Measurements from ENCODE around the gene TOGARAM2.

The TOGARAM2 gene

GRCh38 chr2:28995765-28996750 is 15.0 kb downstream of the TOGARAM2 start:
- TF ChIP-seq TAF1 (IDR thresholded peaks at IDR 0.05; ENCODE audit: low read depth, low read length) = no peak
- TF ChIP-seq POLR2AphosphoS5 (IDR thresholded peaks at IDR 0.05; ENCODE audit: low read depth, low read length) = no peak
- TF ChIP-seq POLR2A (IDR thresholded peaks at IDR 0.05; ENCODE audit: low read depth, low read length) = no peak
- no peak for TF ChIP-seq POU2F2 (IDR thresholded peaks at IDR 0.05; ENCODE audit: low read depth, low read length)
- no peak for TF ChIP-seq SPI1 (IDR thresholded peaks at IDR 0.05; ENCODE audit: low read depth, low read length)
- no peak for TF ChIP-seq PAX5 (IDR thresholded peaks at IDR 0.05; ENCODE audit: insufficient read depth, low read length, severe bottlenecking)
- FAIRE-seq (no peak), DNase-seq (ENCODE audit: insufficient read length, low spot score) (no peak)

- DNase-seq (ENCODE audit: insufficient read length, low spot score) (no peak), FAIRE-seq (no peak)
- TF ChIP-seq PAX5 (IDR thresholded peaks at IDR 0.05; ENCODE audit: insufficient read depth, low read length, severe bottlenecking) = no peak
These were observed 16.2 kb downstream of the TOGARAM2 start for GRCh38 chr2:28997237-28997846.

- no peak for TF ChIP-seq SPI1 (IDR thresholded peaks at IDR 0.05; ENCODE audit: low read depth, low read length)
- FAIRE-seq (no peak), DNase-seq (ENCODE audit: insufficient read length, low spot score) (no peak)
These were observed 17.0 kb downstream of the TOGARAM2 start for GRCh38 chr2:28997847-28998735.

GRCh38 chr2:29000481-29000880 is 19.4 kb downstream of the TOGARAM2 start:
- DNase-seq (ENCODE audit: insufficient read length, low spot score) (peak; percentile 79), FAIRE-seq (peak; percentile 86)
- no peak for TF ChIP-seq POLR2A (IDR thresholded peaks at IDR 0.05; ENCODE audit: low read depth, low read length)
- TF ChIP-seq SPI1 (IDR thresholded peaks at IDR 0.05; ENCODE audit: low read depth, low read length) = peak; percentile 99
- no peak for TF ChIP-seq POLR2AphosphoS5 (IDR thresholded peaks at IDR 0.05; ENCODE audit: low read depth, low read length)

GRCh38 chr2:29000956-29001355 is 19.9 kb downstream of the TOGARAM2 start:
- DNase-seq (ENCODE audit: insufficient read length, low spot score) = no peak
- TF ChIP-seq TAF1 (IDR thresholded peaks at IDR 0.05; ENCODE audit: low read depth, low read length) (no peak), POLR2A (IDR thresholded peaks at IDR 0.05; ENCODE audit: low read depth, low read length) (no peak), SPI1 (IDR thresholded peaks at IDR 0.05; ENCODE audit: low read depth, low read length) (no peak), POU2F2 (IDR thresholded peaks at IDR 0.05; ENCODE audit: low read depth, low read length) (no peak), PAX5 (IDR thresholded peaks at IDR 0.05; ENCODE audit: insufficient read depth, low read length, severe bottlenecking) (no peak), POLR2AphosphoS5 (IDR thresholded peaks at IDR 0.05; ENCODE audit: low read depth, low read length) (no peak)
- FAIRE-seq = no peak

GRCh38 chr2:29001806-29002205 is 20.7 kb downstream of the TOGARAM2 start:
- DNase-seq (ENCODE audit: insufficient read length, low spot score) (no peak), FAIRE-seq (no peak)
- TF ChIP-seq SPI1 (IDR thresholded peaks at IDR 0.05; ENCODE audit: low read depth, low read length) (no peak), POLR2A (IDR thresholded peaks at IDR 0.05; ENCODE audit: low read depth, low read length) (no peak), POLR2AphosphoS5 (IDR thresholded peaks at IDR 0.05; ENCODE audit: low read depth, low read length) (no peak), POU2F2 (IDR thresholded peaks at IDR 0.05; ENCODE audit: low read depth, low read length) (no peak), TAF1 (IDR thresholded peaks at IDR 0.05; ENCODE audit: low read depth, low read length) (no peak), PAX5 (IDR thresholded peaks at IDR 0.05; ENCODE audit: insufficient read depth, low read length, severe bottlenecking) (no peak)

- DNase-seq (ENCODE audit: insufficient read length, low spot score) = no peak
- no peak for TF ChIP-seq POLR2A (IDR thresholded peaks at IDR 0.05; ENCODE audit: low read depth, low read length)
- no peak for TF ChIP-seq SPI1 (IDR thresholded peaks at IDR 0.05; ENCODE audit: low read depth, low read length)
- TF ChIP-seq POU2F2 (IDR thresholded peaks at IDR 0.05; ENCODE audit: low read depth, low read length) = no peak
- no peak for TF ChIP-seq PAX5 (IDR thresholded peaks at IDR 0.05; ENCODE audit: insufficient read depth, low read length, severe bottlenecking)
- TF ChIP-seq TAF1 (IDR thresholded peaks at IDR 0.05; ENCODE audit: low read depth, low read length) = no peak
- TF ChIP-seq POLR2AphosphoS5 (IDR thresholded peaks at IDR 0.05; ENCODE audit: low read depth, low read length) = no peak
- FAIRE-seq = peak; percentile 31
These were observed 23.7 kb downstream of the TOGARAM2 start for GRCh38 chr2:29004755-29005154.

- DNase-seq (ENCODE audit: insufficient read length, low spot score) (no peak), FAIRE-seq (peak; percentile 28)
- TF ChIP-seq TAF1 (IDR thresholded peaks at IDR 0.05; ENCODE audit: low read depth, low read length) = no peak
- TF ChIP-seq POLR2AphosphoS5 (IDR thresholded peaks at IDR 0.05; ENCODE audit: low read depth, low read length) = no peak
- TF ChIP-seq POLR2A (IDR thresholded peaks at IDR 0.05; ENCODE audit: low read depth, low read length) = no peak
- no peak for TF ChIP-seq POU2F2 (IDR thresholded peaks at IDR 0.05; ENCODE audit: low read depth, low read length)
- no peak for TF ChIP-seq PAX5 (IDR thresholded peaks at IDR 0.05; ENCODE audit: insufficient read depth, low read length, severe bottlenecking)
These were observed 24.2 kb downstream of the TOGARAM2 start for GRCh38 chr2:29005331-29005730.

- TF ChIP-seq POLR2AphosphoS5 (IDR thresholded peaks at IDR 0.05; ENCODE audit: low read depth, low read length) = no peak
- 0 out of 2 replicates have a peak, but pooled peaks have one; percentile 11 for TF ChIP-seq SPI1 (IDR thresholded peaks at IDR 0.05; ENCODE audit: low read depth, low read length)
- DNase-seq (ENCODE audit: insufficient read length, low spot score) = no peak
These were observed 25.2 kb downstream of the TOGARAM2 start for GRCh38 chr2:29006092-29006979.

More at GRCh38 chr2:29006092-29006979, 25.2 kb downstream of the TOGARAM2 start:
- peak; percentile 45 for FAIRE-seq

Measured in GM12891 (cell line).